Sciatic nerve (tissue), 2 donors: Measurements from ENCODE around the gene ZACN. TPM values are rescaled to one million over a fixed set of nuclear protein-coding genes. Genes with fewer than 3 reads are reported as not detected.
"Not testable (repeated sequence)": the region's sequence is repeated elsewhere in the genome, so short reads cannot be mapped to it uniquely, and the experiment has no call there.

Experiments used
- ATAC-seq: fragments of 200-7000 bp; cut with Tn5 transposase; one replicate; pipeline ENCODE4 v1.9.1; 2020; ENCODE audit warnings: mild to moderate bottlenecking, moderate library complexity
- DNase-seq: peaks from one replicate; pipeline ENCODE4 v3.0.0-alpha.2; 2020; ENCODE audit warnings: low spot score
- intact Hi-C: fragments of 100-400 bp; cut with DNase I; formaldehyde crosslinking; loops from one replicate; pipeline ENCODE4 v1.14.2; 2022
- total RNA-seq: library from RNA; stranded (reverse); fragmentation: NEBNext Ultra II Directional; extraction: Animal tissue kit (Norgen Biotek cat#: 25700); gene quantifications from one replicate; pipeline ENCODE4 v1.2.1, GENCODE V29; 2021
- donor health status: DM: no; HTN: no; CAD: no.
- donor health status: DM: no; HTN: no; CAD: no.

The ZACN gene
- total RNA-seq, 1 donor from 2014 or later = not detected

GRCh38 chr17:76078370-76078769 is 612 bp upstream of the ZACN start:
- DNase-seq, ATAC-seq, intact Hi-C loops: not testable (repeated sequence)

GRCh38 chr17:76079535-76079955 is 563 bp downstream of the ZACN start:
- intact Hi-C loops = no loop called here
- ATAC-seq (peak; percentile 2), DNase-seq (peak; percentile 50)

GRCh38 chr17:76079956-76080767 is 1.2 kb downstream of the ZACN start:
- peak; percentile 3 for ATAC-seq
- peak; percentile 54 for DNase-seq
- intact Hi-C loops = no loop called here

- DNase-seq (no peak), ATAC-seq (no peak)
- intact Hi-C loops = no loop called here
Measured at GRCh38 chr17:76080768-76081287, 1.8 kb downstream of the ZACN start.

GRCh38 chr17:76081295-76082210 is 2.6 kb downstream of the ZACN start:
- DNase-seq = peak; percentile 53
- intact Hi-C loops = no loop called here
- ATAC-seq = no peak

GRCh38 chr17:76082326-76083251 is 3.6 kb downstream of the ZACN start:
- ATAC-seq (peak; percentile 3), DNase-seq (peak; percentile 45)
- intact Hi-C loops = no loop called here

- intact Hi-C loops = no loop called here
- DNase-seq (no peak), ATAC-seq (no peak)
Measured at GRCh38 chr17:76083536-76084182, 4.7 kb downstream of the ZACN start.

- DNase-seq (peak; percentile 42), ATAC-seq (no peak)
- intact Hi-C loops = no loop called here
Measured at GRCh38 chr17:76085066-76085730, 6.2 kb downstream of the ZACN start.

- ATAC-seq (no peak), DNase-seq (no peak)
- intact Hi-C loops = no loop called here
Measured at GRCh38 chr17:76085731-76086366, 6.9 kb downstream of the ZACN start.

GRCh38 chr17:76086384-76086783 is 7.4 kb downstream of the ZACN start:
- ATAC-seq = no peak
- intact Hi-C loops = no loop called here

GRCh38 chr17:76087531-76087930 is 8.5 kb downstream of the ZACN start:
- DNase-seq (peak; percentile 49), ATAC-seq (no peak)
- intact Hi-C loops = no loop called here

More at GRCh38 chr17:76086384-76086783, 7.4 kb downstream of the ZACN start:
- no peak for DNase-seq

- ATAC-seq (no peak), DNase-seq (peak; percentile 48)
- intact Hi-C loops = no loop called here
Measured at GRCh38 chr17:76088041-76088867, 9.3 kb downstream of the ZACN start.

- no peak for DNase-seq
- intact Hi-C loops = no loop called here
- no peak for ATAC-seq
Measured at GRCh38 chr17:76088868-76089576, 10.0 kb downstream of the ZACN start.

- no peak for DNase-seq
- intact Hi-C loops = no loop called here
- no peak for ATAC-seq
Measured at GRCh38 chr17:76089680-76090516, 10.9 kb downstream of the ZACN start.
